Hindlimb muscle (tissue), 1 donor: Measurements from ENCODE around the gene PAXIP1. TPM values are rescaled to one million over a fixed set of nuclear protein-coding genes. Genes with fewer than 3 reads are reported as not detected.
"Not testable (repeated sequence)": the region's sequence is repeated elsewhere in the genome, so short reads cannot be mapped to it uniquely, and the experiment has no call there.

Experiments used
- DNase-seq: peaks from one replicate; pipeline ENCODE4 v3.0.0-alpha.2; 2013
- polyA plus RNA-seq: library from polyadenylated mRNA; unstranded; fragments of 120-200 nt; gene quantifications from one replicate; pipeline ENCODE4 v1.2.1, GENCODE V29; 2013; ENCODE audit not compliant: insufficient read length

PAXIP1 gene
- polyA plus RNA-seq, 1 donor: 12.2 TPM

DNA sequence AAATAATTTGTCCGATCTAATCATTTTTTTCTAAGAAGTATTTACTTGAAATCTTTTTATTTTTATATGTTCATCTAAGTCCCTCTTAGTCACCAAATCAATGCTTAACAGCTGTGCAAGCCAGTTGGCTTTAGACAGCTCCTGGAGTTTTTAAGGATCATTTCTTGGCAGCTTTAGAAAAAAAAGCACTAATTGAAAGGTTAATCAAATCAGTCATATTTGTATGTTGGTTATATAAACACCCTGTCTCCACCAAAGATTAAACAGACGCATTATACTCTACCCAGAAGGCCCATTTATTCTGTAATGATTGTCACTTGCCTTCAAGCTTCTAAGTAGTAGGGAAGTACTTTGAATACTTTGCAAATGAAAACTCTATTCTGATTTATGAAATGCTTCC lies 60.2 kb downstream of the PAXIP1 start:
- no peak for DNase-seq

DNA sequence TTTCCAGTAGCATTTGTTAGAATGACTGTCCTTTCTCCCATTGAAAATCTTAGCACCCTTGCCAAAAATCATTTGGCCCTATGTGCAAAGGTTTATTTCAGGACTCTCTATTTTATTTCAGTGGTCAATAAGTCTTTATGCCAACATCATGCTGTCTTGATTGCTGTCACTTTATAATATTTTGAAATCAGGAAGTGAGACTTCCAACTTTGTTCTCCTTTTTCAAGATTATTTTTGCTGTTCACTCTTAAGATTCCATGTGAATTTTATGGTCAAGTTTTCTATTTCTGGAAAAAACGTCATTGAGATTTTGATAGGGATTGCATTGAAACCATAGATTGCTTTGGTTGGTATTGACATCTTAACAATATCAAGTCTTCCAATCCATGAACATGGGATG lies 65.1 kb downstream of the PAXIP1 start:
- no peak for DNase-seq

DNA sequence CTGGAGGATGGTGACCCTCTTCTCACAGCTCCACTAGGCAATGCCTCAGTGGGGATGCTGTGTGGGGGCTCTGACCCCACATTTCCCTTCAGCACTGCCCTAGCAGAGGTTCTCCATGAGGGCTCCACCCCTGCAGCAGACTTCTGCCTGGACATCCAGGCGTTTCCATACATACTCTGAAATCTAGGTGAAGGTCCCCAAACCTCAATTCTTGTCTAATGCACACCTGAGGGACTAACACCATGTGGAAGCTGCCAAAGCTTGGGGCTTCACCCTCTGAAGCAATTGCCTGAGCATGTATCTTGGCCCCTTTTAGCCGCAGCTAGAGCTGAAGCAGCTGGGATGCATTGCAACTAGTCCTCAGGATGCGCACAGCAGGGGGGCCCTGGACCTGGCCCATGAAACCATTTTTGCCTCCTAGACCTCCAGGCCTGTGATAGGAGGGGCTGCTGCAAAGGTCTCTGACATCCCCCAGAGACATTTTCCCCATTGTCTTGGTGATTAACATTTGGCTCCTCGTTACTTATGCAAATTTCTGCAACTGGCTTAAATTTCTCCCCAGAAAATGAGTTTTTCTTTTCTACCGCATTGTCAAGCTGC lies 68.5 kb downstream of the PAXIP1 start:
- DNase-seq: not testable (repeated sequence)

DNA sequence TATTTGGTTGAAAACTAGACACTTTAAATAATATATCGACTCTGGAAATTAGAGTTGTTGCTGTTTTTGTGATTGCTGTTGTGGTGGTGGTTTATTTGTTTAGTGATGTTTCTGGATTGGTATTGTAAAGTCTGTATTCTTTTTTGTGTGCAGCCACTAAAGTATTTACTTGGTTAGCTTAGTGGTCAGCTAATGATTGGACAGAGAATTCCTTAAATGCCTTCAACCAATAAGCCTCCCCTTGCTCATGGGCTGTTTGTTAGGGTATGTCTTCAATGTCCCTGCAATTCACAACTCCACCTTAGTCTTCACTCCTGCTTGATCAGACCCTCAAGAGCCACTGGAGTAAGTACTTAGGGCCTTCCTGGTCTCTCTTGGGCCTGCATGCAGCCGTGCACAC lies 71.0 kb downstream of the PAXIP1 start:
- DNase-seq: no peak

DNA sequence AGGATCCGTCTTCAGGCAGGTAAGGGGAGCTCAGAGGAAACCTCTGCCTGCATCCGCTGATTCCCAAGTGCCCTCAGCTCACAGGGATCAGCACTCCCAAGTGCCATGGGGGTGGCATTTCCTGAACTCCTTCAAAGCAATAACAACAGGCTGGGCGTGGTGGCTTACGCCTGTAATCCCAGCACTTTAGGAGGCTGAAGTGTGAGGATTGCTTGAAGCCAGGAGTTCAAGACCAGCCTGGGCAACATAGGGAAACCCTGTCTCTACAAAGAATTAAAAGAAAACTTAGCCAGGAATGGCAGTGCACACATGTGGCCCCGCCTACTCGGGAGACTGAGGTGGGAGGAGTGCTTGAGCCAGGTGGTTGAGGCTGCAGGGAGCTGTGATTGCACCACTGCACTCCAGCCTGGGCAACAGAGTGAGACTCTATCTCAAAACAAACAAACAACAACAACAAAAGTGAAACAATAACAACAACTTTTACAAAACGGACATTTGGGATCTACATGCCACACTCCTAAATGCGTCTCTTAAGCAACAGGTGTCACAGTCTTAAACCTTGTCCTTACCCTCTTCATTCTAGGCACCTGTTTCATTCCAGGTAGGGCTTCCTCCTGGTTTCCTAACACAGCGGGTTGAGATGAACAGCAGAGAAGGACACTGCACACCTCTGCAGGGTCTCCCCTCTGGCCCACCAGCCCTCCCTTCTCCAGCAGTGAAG lies 73.8 kb downstream of the PAXIP1 start:
- no peak for DNase-seq

DNA sequence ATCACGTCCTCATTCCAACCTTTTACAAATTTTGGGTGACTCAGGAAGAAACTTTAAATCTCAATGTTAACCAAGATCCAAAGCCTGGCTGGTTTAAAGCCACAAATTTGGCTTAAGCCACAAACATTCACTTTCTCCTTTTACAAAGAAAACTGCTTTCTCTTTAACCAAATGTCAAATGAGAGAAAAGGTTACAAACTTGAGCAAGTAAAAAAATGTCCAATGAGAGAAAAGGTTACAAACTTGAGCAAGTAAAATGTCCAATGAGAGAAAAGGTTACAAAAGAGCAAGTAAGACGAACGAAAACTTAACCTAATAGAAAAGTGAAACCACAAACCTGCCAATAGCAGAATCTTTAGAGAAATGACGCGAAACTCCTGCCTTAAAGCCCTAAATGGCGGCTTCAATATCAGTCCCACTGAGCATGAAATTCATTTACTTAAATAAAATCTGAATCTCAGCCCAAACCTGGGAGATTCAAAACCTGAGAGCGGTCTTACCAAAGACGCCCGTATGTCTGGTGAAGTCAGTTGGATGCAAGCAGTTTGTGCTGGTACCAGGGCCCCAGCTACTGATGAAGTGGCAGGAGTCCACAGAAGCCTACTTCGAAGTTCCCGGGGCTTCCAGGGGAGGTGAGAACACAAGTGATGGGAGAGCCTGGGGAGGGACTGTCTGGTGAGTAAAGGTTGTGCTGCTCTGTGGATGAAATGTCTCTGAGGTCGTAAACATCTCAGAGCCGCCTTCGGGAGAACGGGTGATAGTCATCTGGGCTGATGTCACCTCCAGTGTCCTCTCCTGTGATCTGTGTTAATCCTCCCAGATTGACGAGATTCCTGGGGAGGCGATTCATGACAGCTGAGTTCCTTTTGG lies 74.6 kb downstream of the PAXIP1 start:
- DNase-seq: peak; percentile 91

DNA sequence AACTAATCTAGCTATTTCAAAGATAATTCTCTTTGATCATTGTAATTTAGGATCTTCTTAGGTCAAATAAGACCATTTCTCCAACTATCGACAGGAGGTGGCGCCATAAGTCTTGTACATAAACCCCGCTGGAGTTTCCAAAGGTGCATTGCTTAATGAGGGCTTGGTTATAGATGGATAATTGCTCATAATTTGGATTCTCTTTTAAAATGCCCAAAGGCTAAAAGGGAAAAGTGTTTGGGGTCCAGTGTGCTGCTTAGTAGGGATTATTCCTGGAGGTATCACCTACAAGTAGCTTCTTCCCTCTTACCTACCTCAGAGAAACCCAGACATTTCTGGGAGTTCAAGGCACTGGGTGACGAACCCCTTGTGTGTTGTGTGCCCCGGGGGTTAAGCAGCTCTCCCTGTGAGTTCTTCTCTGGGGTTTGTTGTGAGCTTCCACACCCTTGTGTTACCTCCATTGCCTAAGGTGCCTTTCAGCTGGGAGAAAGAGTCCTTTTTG lies 75.2 kb downstream of the PAXIP1 start:
- peak; percentile 76 for DNase-seq

DNA sequence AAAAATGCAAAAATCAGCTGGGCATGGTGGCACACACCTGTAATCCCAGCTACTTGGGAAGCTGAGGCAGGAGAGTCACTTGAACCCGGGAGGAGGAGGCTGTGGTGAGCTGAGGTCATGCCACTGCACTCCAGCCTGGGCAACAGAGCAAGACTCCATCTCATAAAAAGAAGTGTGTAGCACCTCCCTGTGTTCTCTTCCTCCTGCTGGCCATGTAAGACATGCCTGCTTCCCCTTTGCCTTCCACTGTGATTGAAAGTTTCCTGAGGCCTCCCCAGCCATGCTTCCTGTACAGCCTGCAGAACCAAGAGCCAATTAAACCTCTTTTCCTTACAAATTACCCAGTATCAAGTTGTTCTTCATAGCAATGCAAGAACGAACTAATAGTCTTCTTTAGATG lies 80.5 kb downstream of the PAXIP1 start:
- not testable (repeated sequence) for DNase-seq

DNA sequence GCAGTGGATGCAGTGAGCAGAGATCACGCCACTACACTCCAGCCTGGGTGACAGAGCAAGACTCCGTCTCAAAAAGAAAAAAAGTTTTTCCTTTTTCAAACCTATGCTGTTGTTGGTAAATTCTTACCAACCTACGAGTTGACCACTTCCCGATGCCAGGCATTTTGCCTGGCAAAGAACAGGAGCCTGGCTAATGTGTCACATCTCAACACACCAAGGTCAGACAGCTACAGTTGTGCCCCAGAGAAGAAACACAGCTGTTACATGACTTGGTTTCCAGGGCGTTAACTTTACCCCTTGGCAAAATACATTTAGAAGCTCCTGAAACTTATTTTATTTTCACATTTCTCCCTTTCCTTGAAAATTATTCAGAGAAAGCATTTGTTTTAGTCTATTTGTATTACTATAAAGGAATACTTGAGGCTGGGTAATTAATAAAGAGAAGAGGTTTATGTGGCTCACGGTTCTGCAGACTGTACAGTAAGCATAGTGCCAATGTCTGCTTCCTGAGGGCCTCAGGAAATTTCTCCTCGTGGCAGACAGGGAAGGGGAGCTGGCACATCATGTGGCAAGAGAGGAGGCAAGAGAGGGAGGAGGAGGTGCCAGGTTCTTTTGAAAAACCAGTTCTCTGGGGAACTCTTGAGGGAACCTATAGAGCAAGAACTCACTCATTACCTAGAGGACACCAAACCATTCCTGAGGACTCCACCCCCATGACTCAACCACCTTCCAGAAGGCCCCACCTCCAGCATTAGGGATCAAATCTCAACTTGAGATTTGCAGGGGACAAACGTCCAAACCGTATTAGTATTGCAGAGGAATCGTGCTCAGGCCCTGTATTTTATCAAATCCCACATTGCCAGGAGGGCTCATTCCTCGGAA lies 83.3 kb downstream of the PAXIP1 start:
- no peak for DNase-seq

DNA sequence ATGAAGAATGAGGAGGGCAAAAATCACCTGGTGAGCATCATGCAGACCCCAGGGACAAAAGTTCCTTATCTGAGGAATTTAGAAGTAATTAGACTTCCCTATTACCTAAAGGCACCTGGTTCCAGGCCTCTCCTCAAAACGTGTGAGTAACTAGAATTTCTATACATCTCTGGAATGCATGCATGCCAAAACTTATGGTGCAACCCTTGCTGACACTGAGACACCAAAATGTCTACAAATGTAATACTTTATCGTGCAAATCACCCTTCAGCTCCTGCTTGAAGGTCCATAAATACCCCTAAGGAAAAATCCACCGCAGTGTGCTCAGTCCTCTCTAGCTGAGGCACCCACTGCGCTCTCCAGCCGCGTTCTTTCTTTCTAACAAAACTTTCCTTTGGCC lies 84.2 kb downstream of the PAXIP1 start:
- DNase-seq: no peak

DNA sequence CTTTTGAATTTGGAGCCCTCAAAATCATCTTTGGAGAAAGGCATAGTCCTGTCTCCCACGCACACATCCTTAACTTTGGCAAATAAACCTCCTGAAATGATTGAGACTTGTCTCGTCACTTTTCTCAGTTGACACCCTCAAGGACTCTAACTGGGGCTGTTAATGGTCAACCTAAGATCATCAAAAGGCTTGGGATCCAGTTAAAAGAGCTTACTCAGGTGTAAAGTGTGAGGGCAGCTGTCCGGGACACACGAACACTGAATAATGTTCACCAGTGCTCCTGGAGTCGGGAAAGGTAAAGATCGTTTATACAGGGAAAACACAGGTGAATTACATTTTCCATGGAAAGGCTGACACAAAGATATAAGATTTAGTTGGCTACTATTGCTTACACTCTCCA lies 84.7 kb downstream of the PAXIP1 start:
- DNase-seq: no peak

DNA sequence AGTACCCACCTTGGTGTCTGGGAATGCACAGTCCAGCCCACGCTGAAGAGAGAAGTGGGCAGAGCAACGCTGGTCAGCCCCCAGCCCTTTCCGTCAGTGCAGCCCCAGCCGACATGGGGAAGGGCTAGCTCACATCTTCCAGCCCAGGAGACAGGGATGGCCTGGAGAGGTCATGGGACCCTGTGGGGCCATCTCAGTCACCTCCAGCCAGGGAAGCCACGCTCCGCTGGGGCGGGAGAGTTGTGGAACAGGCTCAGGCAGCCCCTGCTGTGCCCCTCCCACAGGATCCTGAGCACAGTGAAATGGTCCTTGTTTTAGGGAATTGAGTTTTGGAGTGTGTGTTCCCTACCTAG lies 85.1 kb downstream of the PAXIP1 start:
- DNase-seq: no peak

DNA sequence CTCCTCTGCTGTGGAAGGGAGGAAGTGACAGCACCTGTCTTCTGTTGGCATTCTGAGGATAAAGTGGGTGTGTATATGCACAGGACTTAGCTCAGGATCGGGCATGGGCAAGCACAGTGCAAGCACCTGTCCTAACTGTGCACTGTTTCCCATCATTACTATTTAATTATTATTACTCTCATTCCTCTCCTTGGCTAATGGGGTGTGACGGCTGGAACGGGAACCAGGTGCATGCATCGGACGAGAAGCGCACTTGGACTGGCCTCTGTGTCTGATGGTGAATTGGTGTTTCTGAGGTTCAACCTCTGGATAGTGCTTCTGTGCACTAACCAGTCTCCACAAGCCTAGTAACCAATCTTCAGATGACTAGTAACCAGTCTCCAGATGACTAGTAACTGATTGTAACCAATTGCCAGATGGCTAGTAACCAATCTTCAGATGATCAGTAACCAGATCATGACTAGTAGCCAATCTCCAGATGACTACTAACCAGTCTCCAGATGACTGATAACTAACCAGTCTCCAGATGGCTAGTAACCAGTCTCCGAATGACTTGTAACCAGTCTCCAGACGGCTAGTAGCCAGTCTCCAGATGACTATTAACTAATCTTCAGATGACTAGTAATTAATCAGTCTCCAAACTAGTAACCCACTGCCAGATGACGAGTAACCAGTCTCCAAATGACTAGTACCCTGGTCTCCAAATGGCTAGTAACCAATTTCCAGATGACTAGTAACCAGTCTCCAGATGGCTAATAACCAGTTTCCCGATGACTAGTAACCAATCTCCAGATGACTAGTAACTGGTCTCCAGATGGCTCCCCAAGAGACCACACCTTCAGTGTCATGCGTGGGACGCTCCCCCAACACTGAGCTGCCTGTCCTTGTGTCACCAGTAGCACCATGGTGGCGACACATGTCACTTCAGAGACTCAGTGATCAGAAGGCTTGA lies 85.8 kb downstream of the PAXIP1 start:
- no peak for DNase-seq

DNA sequence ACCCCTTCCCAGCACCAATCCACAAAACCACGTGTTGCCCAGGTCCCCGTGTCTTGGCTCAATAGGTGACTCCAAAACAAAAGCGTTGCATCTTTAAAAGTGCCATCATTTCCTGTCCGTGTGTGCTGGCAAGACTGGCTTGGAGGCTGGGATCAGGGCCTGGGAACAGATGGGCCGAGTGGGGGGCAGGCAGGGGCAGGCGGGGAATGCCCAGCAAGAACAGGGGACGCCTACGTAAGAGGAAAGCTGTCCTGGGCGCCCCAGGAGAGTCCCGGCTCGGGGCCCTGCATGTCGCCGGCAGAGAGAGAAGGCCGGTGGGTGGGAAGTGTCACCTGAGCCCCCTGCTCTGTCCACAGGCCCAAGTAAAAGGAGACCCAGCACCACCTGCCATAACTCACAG lies 86.5 kb downstream of the PAXIP1 start:
- no peak for DNase-seq

DNA sequence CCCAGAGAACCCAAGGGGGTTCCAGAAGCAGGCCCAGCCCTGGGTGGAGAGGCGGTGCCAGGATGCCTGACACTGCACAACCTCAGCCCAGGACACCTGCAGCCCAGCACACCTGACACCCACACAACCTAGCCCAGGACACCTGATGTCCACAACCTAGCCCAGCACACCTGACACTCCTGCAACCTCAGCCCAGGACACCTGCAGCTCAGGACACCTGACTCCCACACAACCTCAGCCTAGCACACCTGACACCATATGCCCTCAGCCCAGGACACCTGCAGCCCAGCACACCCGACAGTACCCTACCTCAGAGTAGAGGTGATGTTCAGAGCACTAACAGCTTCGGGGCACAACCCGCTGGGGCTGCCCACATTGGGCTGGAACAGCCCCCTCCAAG lies 87.3 kb downstream of the PAXIP1 start:
- no peak for DNase-seq

DNA sequence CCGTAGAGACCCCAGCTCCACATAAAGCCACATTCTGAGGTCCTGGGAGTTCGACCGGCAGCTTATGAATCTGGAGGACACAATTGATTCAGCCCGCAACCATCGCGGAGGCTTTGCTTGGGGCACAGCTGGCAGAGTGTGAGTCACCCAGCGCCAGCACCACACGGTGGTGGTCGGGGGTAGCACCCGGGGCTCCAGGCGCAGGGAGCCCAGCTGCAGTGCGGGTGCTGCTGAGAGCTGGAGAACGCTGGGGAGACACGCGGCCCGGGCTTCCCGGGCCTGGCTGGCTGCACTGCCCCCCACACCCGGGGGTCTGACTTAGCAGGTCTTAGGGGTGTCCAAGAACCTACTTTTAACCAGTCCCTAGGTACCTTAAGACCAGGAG lies 87.9 kb downstream of the PAXIP1 start:
- DNase-seq: no peak

DNA sequence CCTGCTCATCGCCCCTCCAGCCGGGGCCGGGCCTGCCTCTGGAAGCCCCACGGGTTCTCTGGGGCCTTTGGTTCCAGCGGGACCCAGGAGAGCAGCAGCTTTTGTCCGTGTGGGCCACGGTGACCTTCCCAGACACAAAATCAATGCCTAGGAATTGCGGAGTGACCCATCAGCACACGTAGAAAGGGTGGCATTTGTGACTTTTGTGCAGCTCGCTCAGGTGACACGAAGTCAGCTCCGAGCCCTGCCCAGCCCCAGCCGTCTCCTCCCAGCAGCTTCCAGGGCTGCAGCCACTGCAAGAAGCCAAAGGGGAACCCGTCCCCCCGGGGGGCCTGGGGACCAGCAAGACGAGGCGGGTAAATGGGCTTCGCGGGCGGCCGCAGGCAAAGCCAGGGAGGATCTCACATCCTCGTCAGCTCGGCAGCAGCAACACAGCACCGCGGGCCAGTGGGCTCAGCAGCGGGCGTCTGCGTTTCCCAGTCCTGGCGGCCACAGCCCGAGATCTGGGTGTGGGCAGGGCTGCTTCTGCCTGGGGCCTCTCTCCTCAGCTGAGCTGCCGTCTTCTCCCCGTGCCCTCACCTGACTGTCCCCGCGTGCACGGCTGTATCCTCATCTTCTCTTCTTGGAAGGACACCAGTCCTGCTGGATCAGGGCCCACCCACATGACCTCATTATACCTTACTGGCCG lies 88.5 kb downstream of the PAXIP1 start:
- no peak for DNase-seq

DNA sequence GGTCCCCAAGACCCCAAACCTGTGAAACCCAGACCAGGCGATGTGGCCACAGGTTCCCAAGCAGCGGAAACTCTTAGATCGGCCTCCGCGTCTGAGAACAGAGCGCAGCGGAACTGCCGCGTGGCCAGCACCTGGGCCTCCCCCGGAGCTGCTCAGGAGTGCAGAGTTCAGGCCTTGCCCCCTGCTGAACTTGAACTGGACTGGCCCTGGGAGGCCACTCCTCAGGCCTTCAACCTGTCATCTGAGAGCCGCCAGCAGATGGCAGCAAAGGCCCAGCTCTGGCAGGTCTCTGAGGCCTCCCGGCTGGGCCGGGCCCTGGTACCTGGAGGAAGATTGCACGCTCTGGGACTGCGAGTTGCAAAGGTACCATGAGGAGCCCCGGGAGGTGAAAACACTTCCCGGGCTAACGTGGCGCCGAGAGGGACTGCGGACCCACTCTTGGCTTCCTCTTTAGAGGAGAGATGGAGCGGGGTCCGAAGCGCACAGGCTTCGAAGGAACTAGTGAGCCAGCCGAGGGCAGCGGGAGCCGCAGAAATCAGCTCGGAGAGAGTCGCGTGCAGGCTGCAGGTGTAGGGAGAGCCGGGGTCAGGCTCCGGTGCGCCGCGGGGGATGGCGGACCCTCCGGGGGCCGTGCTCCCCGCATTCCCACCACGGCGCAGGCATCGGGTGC lies 89.2 kb downstream of the PAXIP1 start:
- peak; percentile 80 for DNase-seq

DNA sequence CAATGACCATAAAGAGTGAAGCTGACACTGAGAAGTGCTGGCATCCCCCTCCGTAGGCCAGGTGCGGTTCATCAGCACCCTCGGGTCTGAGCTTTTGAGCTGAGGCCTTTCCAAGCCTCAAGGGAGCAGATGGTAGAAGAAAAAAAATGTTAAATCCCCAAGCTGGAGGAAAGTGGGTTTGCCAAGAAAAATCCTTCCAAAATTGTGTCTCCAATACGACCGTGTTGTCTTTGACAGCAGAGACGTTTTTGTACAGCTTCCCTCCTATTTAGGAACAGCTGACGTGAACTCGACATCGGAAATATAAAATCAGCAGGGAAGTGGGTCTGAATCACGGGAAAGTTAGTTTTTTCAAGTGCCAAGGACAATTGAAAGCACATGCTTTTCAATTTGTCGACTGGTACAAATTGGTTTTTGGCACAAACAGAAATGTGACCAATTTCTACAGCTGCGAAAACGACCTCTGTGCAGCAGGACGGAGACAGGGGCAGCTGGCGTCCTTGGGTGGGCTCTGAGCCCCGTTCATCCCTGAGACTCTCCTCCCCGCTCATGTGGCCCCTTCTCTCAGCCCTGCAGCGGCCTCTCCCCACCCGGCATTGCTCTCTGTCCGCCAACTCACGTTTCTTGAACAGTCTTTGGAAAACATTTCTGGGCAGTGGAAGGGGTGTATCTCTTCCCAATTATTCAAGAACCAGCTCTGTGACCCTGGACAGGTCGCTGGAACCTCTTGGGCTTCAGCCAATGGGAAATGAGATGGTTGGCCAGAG lies 89.9 kb downstream of the PAXIP1 start:
- no peak for DNase-seq
